ENCODE results near the gene C19orf53.

C19orf53 gene

GRCh38 chr19:13817018-13817614, 42.9 kb downstream of the C19orf53 start:
- Mint-ChIP-seq H3K4me3 (peak overlapping the region; percentile 41), H3K36me3 (ENCODE audit: low read depth) (peaks cover 68% of the 10 kb centered on the region), H3K27me3 (no peaks in the 10 kb centered on the region), H3K9me3 (no peaks in the 10 kb centered on the region), H3K4me1 (ENCODE audit: low read depth) (peaks cover 17% of the 10 kb centered on the region), H3K27ac (no peak overlapping the region)
- intact Hi-C loops (cut with micrococcal nuclease) = no loop called here

DNA sequence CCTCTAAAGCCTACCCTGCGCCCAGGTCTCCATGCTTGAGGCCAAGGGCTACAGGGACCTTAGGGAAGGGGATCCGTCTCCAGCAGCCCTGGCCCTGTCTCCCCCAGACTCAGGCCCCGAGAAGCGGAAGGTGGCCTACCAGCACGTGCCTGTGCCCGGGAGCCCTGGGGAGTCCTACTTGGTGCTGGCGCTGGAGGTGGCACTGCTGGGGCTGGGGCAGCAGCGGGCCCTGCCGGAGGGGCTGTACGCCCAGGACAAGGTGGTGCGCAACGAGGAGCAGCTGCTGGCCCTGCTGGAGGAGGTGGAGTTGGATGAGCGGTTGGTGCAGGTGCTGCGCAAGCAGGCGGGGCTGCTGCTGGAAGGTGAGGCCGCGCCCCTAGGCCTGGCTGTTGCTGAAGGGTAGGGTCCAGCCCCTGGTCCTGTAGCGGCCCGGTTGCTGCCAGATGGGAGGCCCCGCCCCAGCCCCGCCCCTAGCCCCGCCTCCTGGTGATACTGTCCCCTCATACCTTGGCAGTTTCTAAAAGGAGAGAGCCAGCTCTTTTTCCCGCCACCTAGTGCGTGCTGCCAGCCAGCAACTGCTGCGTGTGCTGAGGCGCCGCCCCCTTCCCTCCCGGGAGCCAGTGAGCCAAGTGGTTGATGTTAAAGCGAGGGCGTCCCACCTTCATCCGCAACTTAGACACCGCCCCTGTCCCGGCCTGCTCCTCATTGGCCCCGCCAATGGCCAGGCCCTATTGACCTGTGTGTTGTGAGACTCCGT, 43.5 kb downstream of the C19orf53 start:
- H3K27me3 Mint-ChIP-seq = no peaks in the 10 kb centered on the region
- no peaks in the 10 kb centered on the region for H3K9me3 Mint-ChIP-seq
- intact Hi-C loops (cut with micrococcal nuclease) = no loop called here
- peaks cover 17% of the 10 kb centered on the region for H3K4me1 Mint-ChIP-seq (ENCODE audit: low read depth)
- H3K27ac Mint-ChIP-seq = no peak overlapping the region
- H3K36me3 Mint-ChIP-seq (ENCODE audit: low read depth) = peaks cover 67% of the 10 kb centered on the region
- H3K4me3 Mint-ChIP-seq = peak overlapping the region; percentile 41

DNA sequence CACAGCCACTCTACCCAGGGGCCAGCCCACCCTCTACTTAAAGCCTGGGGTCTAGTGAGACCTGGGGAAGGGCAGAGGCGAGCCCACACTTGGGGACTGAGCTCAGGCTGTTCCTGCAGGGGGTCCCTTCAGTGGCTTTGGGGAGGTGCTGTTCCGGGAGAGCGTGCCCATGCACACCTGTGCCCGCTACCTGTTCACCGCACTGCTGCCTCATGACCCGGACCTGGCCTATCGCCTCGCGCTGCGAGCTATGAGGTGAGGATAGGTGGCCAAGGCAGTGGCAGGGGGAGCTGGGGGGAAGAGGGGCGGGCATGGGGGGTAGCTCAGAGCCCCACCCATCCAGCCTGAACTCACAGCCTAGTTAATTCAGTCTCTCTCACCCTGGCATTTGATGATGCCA, 45.0 kb downstream of the C19orf53 start:
- Mint-ChIP-seq H3K4me3 (no peak overlapping the region), H3K9me3 (no peaks in the 10 kb centered on the region), H3K4me1 (ENCODE audit: low read depth) (peaks cover 11% of the 10 kb centered on the region), H3K27me3 (no peaks in the 10 kb centered on the region), H3K36me3 (ENCODE audit: low read depth) (peaks cover 68% of the 10 kb centered on the region), H3K27ac (no peak overlapping the region)
- intact Hi-C loops (cut with micrococcal nuclease) = no loop called here

GRCh38 chr19:13821292-13821691, 47.0 kb downstream of the C19orf53 start:
- H3K27ac Mint-ChIP-seq = no peak overlapping the region
- no peak overlapping the region for H3K4me3 Mint-ChIP-seq
- intact Hi-C loops (cut with micrococcal nuclease) = no loop called here
- H3K4me1 Mint-ChIP-seq (ENCODE audit: low read depth) = peaks cover 20% of the 10 kb centered on the region
- H3K36me3 Mint-ChIP-seq (ENCODE audit: low read depth) = peaks cover 71% of the 10 kb centered on the region
- H3K9me3 Mint-ChIP-seq = no peaks in the 10 kb centered on the region
- H3K27me3 Mint-ChIP-seq = no peaks in the 10 kb centered on the region

DNA sequence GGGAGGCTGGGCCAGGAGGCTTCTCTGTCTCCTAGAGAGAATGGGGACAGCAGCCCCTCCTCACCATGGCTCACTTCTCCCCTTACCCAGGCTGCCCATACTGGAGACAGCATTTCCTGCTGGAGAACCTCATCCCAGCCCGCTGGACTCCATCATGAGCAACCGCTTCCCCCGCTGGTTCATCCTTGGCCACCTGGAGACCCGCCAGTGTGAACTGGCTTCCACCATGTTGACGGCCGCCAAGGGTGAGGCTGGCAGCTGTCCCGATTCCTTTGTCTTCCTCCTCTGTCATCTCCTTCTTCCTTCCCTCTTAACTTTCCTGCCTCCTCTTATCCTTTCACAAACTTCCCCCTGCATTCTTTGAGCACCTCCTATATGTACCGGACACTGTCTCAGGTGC, 49.0 kb downstream of the C19orf53 start:
- H3K4me1 Mint-ChIP-seq (ENCODE audit: low read depth) = peaks cover 9% of the 10 kb centered on the region

DNA sequence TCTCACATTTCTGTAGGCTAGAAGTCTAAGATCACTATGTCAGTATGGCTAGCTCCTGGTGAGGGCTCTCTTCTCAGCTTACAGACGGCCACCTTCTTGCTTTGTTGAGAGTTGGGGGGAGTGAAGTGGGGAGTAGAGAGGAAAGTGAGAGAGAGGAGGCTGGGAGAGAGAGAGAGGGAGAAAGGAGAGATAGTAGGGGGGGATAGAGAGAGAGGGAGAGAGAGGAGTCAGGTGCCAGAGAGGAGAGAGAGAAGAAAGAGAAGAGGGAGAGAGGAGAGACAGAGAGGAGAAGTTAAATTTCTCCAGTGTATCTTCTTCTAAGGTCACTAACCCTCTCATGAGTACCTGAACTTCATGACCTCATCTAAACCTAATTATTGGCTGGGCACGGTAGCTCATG, 49.6 kb downstream of the C19orf53 start:
- Mint-ChIP-seq H3K27me3 (no peaks in the 10 kb centered on the region), H3K27ac (peak overlapping the region; percentile 3)

More for the DNA sequence above, 49.0 kb downstream of the C19orf53 start:
- no peaks in the 10 kb centered on the region for H3K27me3 Mint-ChIP-seq
- peaks cover 69% of the 10 kb centered on the region for H3K36me3 Mint-ChIP-seq (ENCODE audit: low read depth)
- H3K9me3 Mint-ChIP-seq = no peaks in the 10 kb centered on the region
- H3K27ac Mint-ChIP-seq = no peak overlapping the region
- H3K4me3 Mint-ChIP-seq = no peak overlapping the region
- intact Hi-C loops (cut with micrococcal nuclease) = no loop called here

DNA sequence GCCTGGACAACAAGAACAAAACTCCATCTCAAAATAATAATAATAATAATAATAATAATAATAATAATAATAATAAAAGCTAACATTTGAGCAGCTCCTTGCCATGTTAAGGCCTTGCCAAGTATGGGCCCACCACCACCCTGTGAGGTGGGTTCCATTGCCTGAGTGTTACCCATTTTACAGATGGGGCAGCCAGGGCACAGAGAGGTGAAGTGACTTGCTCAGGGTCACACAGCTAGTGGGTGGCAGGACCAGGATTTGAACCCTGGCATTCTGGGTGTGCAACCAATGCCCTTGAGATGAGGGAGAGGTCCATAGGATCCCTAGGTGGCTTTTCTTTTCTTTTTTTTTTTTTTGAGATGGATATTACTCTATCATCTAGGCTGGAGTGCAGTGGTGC, 50.4 kb downstream of the C19orf53 start:
- intact Hi-C loops (cut with micrococcal nuclease) = no loop called here
- no peak overlapping the region for H3K27ac Mint-ChIP-seq

More for the DNA sequence above, 49.6 kb downstream of the C19orf53 start:
- no peaks in the 10 kb centered on the region for H3K9me3 Mint-ChIP-seq
- H3K4me1 Mint-ChIP-seq (ENCODE audit: low read depth) = peaks cover 9% of the 10 kb centered on the region
- no peak overlapping the region for H3K4me3 Mint-ChIP-seq
- H3K36me3 Mint-ChIP-seq (ENCODE audit: low read depth) = peaks cover 70% of the 10 kb centered on the region
- intact Hi-C loops (cut with micrococcal nuclease) = no loop called here

GRCh38 chr19:13825489-13826441, 51.5 kb downstream of the C19orf53 start:
- Mint-ChIP-seq H3K27me3 (no peaks in the 10 kb centered on the region), H3K4me3 (no peak overlapping the region), H3K27ac (no peak overlapping the region), H3K9me3 (no peaks in the 10 kb centered on the region), H3K36me3 (ENCODE audit: low read depth) (peaks cover 74% of the 10 kb centered on the region), H3K4me1 (ENCODE audit: low read depth) (peaks cover 9% of the 10 kb centered on the region)
- intact Hi-C loops (cut with micrococcal nuclease) = no loop called here

More for the DNA sequence above, 50.4 kb downstream of the C19orf53 start:
- Mint-ChIP-seq H3K4me3 (no peak overlapping the region), H3K36me3 (ENCODE audit: low read depth) (peaks cover 74% of the 10 kb centered on the region), H3K27me3 (no peaks in the 10 kb centered on the region), H3K4me1 (ENCODE audit: low read depth) (peaks cover 9% of the 10 kb centered on the region), H3K9me3 (no peaks in the 10 kb centered on the region)

GRCh38 chr19:13826652-13827235, 52.5 kb downstream of the C19orf53 start:
- intact Hi-C loops (cut with micrococcal nuclease) = no loop called here
- H3K27ac Mint-ChIP-seq = no peak overlapping the region
- H3K36me3 Mint-ChIP-seq (ENCODE audit: low read depth) = peaks cover 79% of the 10 kb centered on the region
- no peak overlapping the region for H3K4me3 Mint-ChIP-seq
- H3K27me3 Mint-ChIP-seq = no peaks in the 10 kb centered on the region
- no peaks in the 10 kb centered on the region for H3K9me3 Mint-ChIP-seq
- H3K4me1 Mint-ChIP-seq (ENCODE audit: low read depth) = peaks cover 13% of the 10 kb centered on the region

DNA sequence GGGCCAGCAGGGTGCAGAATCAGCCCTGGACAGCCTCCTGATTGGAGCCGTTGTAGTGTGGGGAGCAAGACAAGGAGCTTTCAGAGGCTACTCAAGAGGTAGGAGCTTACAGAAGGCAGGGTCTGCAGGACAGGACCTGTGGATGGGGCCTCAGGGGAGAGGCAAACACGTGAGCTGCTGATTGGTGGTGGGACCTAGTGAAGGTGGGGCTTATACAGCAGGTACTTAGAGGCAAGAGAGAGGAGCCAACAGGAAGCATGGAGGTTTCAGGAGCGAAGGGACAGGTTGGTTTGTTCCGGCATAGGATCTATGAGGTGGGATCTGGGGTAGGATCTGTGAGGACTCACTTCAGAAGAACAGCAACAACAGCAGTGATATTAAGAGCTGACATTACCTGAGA, 53.4 kb downstream of the C19orf53 start:
- Mint-ChIP-seq H3K36me3 (ENCODE audit: low read depth) (peaks cover 78% of the 10 kb centered on the region), H3K4me1 (ENCODE audit: low read depth) (peaks cover 15% of the 10 kb centered on the region), H3K27me3 (no peaks in the 10 kb centered on the region), H3K9me3 (no peaks in the 10 kb centered on the region), H3K27ac (no peak overlapping the region), H3K4me3 (no peak overlapping the region)
- intact Hi-C loops (cut with micrococcal nuclease) = no loop called here
